ENCODE results near the gene FURIN. TPM values are rescaled to one million over a fixed set of nuclear protein-coding genes. Genes with fewer than 3 reads are reported as not detected.

FURIN gene
- total RNA-seq, 1 experiment from 2014 or later = 62.0 TPM

- TF ChIP-seq POLR2AphosphoS5 (IDR thresholded peaks at IDR 0.05; ENCODE audit: low read depth, low read length) (no peak), SIN3A (IDR thresholded peaks at IDR 0.05; ENCODE audit: borderline replicate concordance, insufficient read depth, low read depth, low read length) (no peak), CTCF (IDR thresholded peaks at IDR 0.05) (no peak), TCF7L2 (IDR thresholded peaks at IDR 0.05; ENCODE audit: low read depth, low read length) (no peak), REST (IDR thresholded peaks at IDR 0.05; ENCODE audit: insufficient read depth in 1 of 2, low read depth in 2 of 2, low read length in 1 of 2) (no peak)
- peaks cover 12% of the 10 kb centered on the region for H3K4me1 ChIP-seq (ENCODE audit: control insufficient read depth, insufficient read depth, low read length)
- 0 out of 2 replicates have a peak, but pooled peaks cover 5% of the 10 kb centered on the region for H3K36me3 ChIP-seq (ENCODE audit: control insufficient read depth, insufficient read depth, low read length)
- no TSS peak for BruUV-seq (replicated peaks)
- peak overlapping the region; percentile 67 to 70 for H3K4me3 ChIP-seq (ENCODE audit: low read depth in 2 of 2, low read length in 2 of 2)
- DNase-seq (ENCODE audit: low read depth, low spot score) (no peak), ATAC-seq (no peak)
- CTCF ChIA-PET = interaction anchor here (0.6 to 3.1 kb wide), 2 partner anchors 30 to 44 kb away, joined by 7 to 16 read pairs; partner anchors contain the start of gene HDDC3
- in situ Hi-C loops (cut with HindIII; ENCODE audit: low pct_unique_long_range_greater_than_20kb, low sequenced_read_pairs) = no loop called here
- POLR2A ChIA-PET = no interaction called here
- H3K27me3 ChIP-seq (ENCODE audit: control insufficient read depth, insufficient read depth, low read length) = no peaks in the 10 kb centered on the region
- no peaks in the 10 kb centered on the region for H3K9me3 ChIP-seq (ENCODE audit: control insufficient read depth, insufficient read depth, low read depth, low read length)
- intact Hi-C loops (cut with micrococcal nuclease; ENCODE audit: unreplicated experiment) = no loop called here
- peak overlapping the region; percentile 94 for H3K27ac ChIP-seq (ENCODE audit: low read length)
Observed at GRCh38 chr15:90901175-90902039, 33.0 kb downstream of the FURIN start.

DNA sequence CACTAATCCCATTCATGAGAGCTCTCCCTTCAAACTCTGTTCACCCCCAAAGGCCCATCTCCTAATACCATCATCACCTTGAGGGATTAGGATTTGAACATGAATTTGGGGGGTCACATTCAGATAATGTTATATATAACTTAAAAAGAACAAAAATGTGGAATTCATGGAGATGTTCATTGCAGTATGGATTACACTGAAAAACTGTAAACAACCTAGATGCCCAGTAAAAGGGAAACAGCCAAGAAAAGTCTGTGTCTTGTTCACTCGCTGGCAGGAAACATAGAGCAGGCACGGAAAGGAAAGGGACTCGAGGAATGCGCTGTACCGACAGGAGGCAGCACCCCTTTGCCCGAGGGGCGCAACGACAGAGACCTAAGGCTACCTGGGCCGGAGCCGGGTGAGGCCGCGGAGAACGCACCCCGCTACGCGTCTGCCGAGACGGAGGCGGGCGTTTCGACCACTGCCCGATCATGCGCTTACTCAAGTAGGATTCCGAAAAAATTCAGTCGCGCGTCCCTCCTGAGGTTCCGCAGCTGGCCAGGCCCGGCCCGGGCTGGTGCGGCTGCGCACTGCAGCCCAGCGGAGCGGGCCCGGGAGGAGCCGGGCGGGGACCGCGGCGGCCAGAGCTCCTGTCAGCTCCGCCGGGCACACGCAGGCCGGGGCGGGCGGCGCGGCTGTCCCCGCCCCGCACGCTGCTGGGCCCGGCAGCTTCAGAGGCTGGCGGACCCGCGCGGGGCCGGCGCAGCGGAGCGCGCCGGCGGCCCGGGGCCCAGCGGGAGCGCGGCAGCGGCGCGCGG, 33.9 kb downstream of the FURIN start:
- DNase-seq (ENCODE audit: low read depth, low spot score) (peak; percentile 57), ATAC-seq (peak; percentile 96)
- Histone ChIP-seq H3K27me3 (ENCODE audit: control insufficient read depth, insufficient read depth, low read length) (no peaks in the 10 kb centered on the region), H3K27ac (ENCODE audit: low read length) (peak overlapping the region; percentile 94), H3K4me1 (ENCODE audit: control insufficient read depth, insufficient read depth, low read length) (peaks cover 12% of the 10 kb centered on the region), H3K36me3 (ENCODE audit: control insufficient read depth, insufficient read depth, low read length) (0 out of 2 replicates have a peak, but pooled peaks cover 5% of the 10 kb centered on the region), H3K9me3 (ENCODE audit: control insufficient read depth, insufficient read depth, low read depth, low read length) (no peaks in the 10 kb centered on the region), H3K4me3 (ENCODE audit: low read depth in 2 of 2, low read length in 2 of 2) (peak overlapping the region; percentile 67 to 70)
- in situ Hi-C loops (cut with HindIII; ENCODE audit: low pct_unique_long_range_greater_than_20kb, low sequenced_read_pairs) = no loop called here
- ChIA-PET POLR2A (interaction anchor here (0.6 kb wide), 1 partner anchor 988 kb away, joined by 5 read pairs; no protein-coding TSS in a partner anchor), CTCF (interaction anchor here (0.5 to 3.1 kb wide), 4 partner anchors 7 to 54 kb away, joined by 3 to 16 read pairs (median 4); partner anchors contain the start of gene HDDC3)
- TF ChIP-seq TCF7L2 (IDR thresholded peaks at IDR 0.05; ENCODE audit: low read depth, low read length) = peak; percentile 39; the same call in 1 of the 2 replicates
- TF ChIP-seq REST (IDR thresholded peaks at IDR 0.05; ENCODE audit: insufficient read depth in 1 of 2, low read depth in 2 of 2, low read length in 1 of 2) = no peak
- TF ChIP-seq CTCF (IDR thresholded peaks at IDR 0.05) = peak; percentile 93
- peak; percentile 88 for TF ChIP-seq POLR2AphosphoS5 (IDR thresholded peaks at IDR 0.05; ENCODE audit: low read depth, low read length)
- TF ChIP-seq SIN3A (IDR thresholded peaks at IDR 0.05; ENCODE audit: borderline replicate concordance, insufficient read depth, low read depth, low read length) = 0 out of 2 replicates have a peak, but pooled peaks have one; percentile 30
- intact Hi-C loops (cut with micrococcal nuclease; ENCODE audit: unreplicated experiment) = no loop called here
- BruUV-seq (replicated peaks) = TSS peak; percentile 77
